Common myeloid progenitor, CD34-positive (primary cell): ENCODE results near the gene BNIP5.

Experiments
- CTCF ChIA-PET: fragments of 350-600 bp; sonication (Branson Sonifier 250); formaldehyde crosslinking; loops from one replicate; lab custom pipeline; 2021; ENCODE audit warnings: antibody characterized with exemption; lab: Charles Lee
- POLR2A ChIA-PET: fragments of 350-600 bp; sonication (Branson Sonifier 250); formaldehyde crosslinking; loops from one replicate; lab custom pipeline; 2021; ENCODE audit warnings: antibody characterized with exemption; lab: Charles Lee
- DNase-seq, 3 donors: peaks; one replicate each; pipeline versions ENCODE4 v3.0.0 to v3.0.0-alpha.2; 2013
- H3K27ac ChIP-seq, 2 experiments: 1 replicate in 1 of 2; 2 replicates in 1 of 2; pipeline ENCODE4 v1.7.0; 2013; ENCODE audit warnings: inconsistent platforms in 2 of 2, low read length in 2 of 2, mild to moderate bottlenecking in 2 of 2, low read depth in 1 of 2, moderate library complexity in 1 of 2; ENCODE audit not compliant: severe bottlenecking in 2 of 2, insufficient read depth in 1 of 2, poor library complexity in 1 of 2
- H3K27me3 ChIP-seq, 5 experiments: replicated peaks in 2 of 5; 1 replicate in 3 of 5; 2 replicates in 2 of 5; pipeline versions ENCODE4 v1.6.1 to v1.7.0; 2013; ENCODE audit warnings: low read length in 4 of 5, mild to moderate bottlenecking in 2 of 5, moderate library complexity in 2 of 5, inconsistent platforms in 1 of 5; ENCODE audit not compliant: insufficient read depth in 5 of 5, control insufficient read depth in 4 of 5
- H3K36me3 ChIP-seq, 4 experiments: 1 replicate in 2 of 4; 2 replicates in 2 of 4; pipeline versions ENCODE4 v1.6.1 to v1.7.0; 2013; ENCODE audit warnings: low read length in 3 of 4, control low read depth in 1 of 4, mild to moderate bottlenecking in 1 of 4; ENCODE audit not compliant: control insufficient read depth in 4 of 4, insufficient read depth in 4 of 4
- H3K4me1 ChIP-seq, 4 experiments: 1 replicate in 3 of 4; 2 replicates in 1 of 4; pipeline versions ENCODE4 v1.6.1 to v1.7.1; 2013; ENCODE audit warnings: low read length in 3 of 4, mild to moderate bottlenecking in 3 of 4, control low read depth in 1 of 4, inconsistent platforms in 1 of 4, moderate library complexity in 1 of 4; ENCODE audit not compliant: control insufficient read depth in 4 of 4, insufficient read depth in 4 of 4; ENCODE audit errors: control extremely low read depth in 1 of 4
- H3K4me3 ChIP-seq, 7 experiments: 1 replicate in 4 of 7; 2 replicates in 3 of 7; pipeline versions ENCODE4 v1.5.1 to v1.7.0; 2013; ENCODE audit warnings: mild to moderate bottlenecking in 7 of 7, low read length in 6 of 7, moderate library complexity in 6 of 7, inconsistent platforms in 2 of 7, low read depth in 2 of 7, control low read depth in 1 of 7; ENCODE audit not compliant: insufficient read depth in 4 of 7, control insufficient read depth in 1 of 7; ENCODE audit errors: extremely low read depth in 1 of 7
- H3K9me3 ChIP-seq, 5 experiments: 1 replicate in 4 of 5; 2 replicates in 1 of 5; pipeline versions ENCODE4 v1.6.1 to v1.7.1; 2013; ENCODE audit warnings: low read length in 4 of 5, mild to moderate bottlenecking in 2 of 5, inconsistent platforms in 1 of 5, low read depth in 1 of 5, moderate library complexity in 1 of 5; ENCODE audit not compliant: control insufficient read depth in 4 of 5, insufficient read depth in 2 of 5; ENCODE audit errors: control extremely low read depth in 1 of 5
- WGBS: methylation state at CpG from one replicate; pipeline ENCODE4 v1.1.5; 2013; ENCODE audit not compliant: insufficient coverage; 5-methylcytosine and 5-hydroxymethylcytosine counted together

BNIP5 gene

DNA sequence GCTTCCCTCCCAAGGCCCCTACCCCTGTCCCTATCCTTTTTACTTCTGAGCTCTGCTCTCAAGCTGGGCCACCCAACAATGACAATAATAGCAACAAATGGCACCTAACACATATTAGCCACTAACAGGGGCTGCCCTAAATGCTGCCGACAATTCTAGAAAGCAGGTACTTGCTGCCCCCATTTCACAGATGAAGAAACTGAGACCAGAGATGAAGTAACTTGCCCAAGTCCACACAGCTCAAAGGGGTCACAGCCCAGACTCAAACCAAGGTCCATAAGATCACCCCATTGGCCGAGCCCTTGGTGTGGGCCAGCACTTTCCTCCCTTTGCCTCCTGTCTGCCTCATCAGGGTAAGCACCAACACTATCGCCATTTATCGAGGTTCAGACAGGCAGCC, 12.0 kb downstream of the BNIP5 start:
- Histone ChIP-seq H3K27ac (no peak overlapping the region), H3K4me3 (no peak overlapping the region), H3K9me3 (no peaks in the 10 kb centered on the region), H3K36me3 (no peaks in the 10 kb centered on the region), H3K27me3 (peaks cover 0 to 1% (median 0%) of the 10 kb centered on the region in 5 experiments), H3K4me1 (peaks cover 0 to 4% (median 1%) of the 10 kb centered on the region in 4 experiments)
- ChIA-PET POLR2A (no interaction called here), CTCF (interaction anchor here (0.8 to 1.7 kb wide), 5 partner anchors 10 to 36 kb away, joined by 3 to 4 read pairs (median 3); no protein-coding TSS in a partner anchor)
- 100% methylated on average over 2 of the region's 4 CpGs for WGBS
- DNase-seq = no peak

DNA sequence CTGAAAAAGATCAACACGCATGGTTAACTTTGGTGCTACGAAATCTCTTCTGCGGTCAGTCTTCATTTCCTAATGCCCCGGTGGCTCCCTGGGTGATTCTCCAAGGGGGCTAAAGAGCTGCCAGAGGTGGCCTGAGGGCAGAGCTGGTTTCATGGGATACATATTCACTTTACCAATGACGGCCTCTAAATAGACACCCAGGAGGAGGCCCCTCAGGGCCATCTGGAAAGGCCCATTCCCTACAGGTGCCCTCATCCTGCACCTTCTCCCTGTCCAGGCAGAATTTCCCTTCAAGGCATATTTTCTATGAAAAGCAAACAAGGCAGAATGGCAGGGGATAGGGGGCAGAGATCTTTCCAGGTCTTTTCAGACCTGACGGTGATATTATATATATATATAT, 12.5 kb downstream of the BNIP5 start:
- POLR2A ChIA-PET = no interaction called here
- Histone ChIP-seq H3K36me3 (no peaks in the 10 kb centered on the region), H3K9me3 (no peaks in the 10 kb centered on the region), H3K27ac (no peak overlapping the region), H3K27me3 (peaks cover 0 to 1% (median 0%) of the 10 kb centered on the region in 5 experiments), H3K4me1 (peaks cover 0 to 4% (median 1%) of the 10 kb centered on the region in 4 experiments), H3K4me3 (no peak overlapping the region)
- CTCF ChIA-PET = interaction anchor here (0.8 to 1.7 kb wide), 4 partner anchors 11 to 19 kb away, joined by 3 to 4 read pairs (median 4); no protein-coding TSS in a partner anchor
- DNase-seq = no peak
- 91% methylated on average over 5 of the region's 6 CpGs for WGBS

DNA sequence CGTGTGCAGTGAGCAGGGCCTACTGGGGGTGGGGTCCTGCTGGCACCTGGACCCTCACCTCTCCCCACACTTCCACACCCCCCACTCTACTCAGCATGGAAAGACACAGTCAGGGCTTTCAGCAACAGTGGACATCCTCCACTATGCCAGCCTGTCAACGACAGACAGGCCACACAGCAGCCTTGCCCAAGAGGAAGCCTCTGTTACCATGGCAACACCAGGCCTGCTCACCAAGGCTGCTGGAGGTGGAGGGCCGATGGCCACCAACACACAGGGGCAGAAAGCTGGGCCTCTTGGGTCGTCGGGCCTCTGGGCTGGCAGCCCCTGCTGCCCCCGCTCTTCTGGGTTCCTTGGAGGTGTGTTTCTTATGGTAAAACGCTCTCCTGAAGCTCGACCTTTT, 13.6 kb downstream of the BNIP5 start:
- WGBS = 88% methylated on average over 5 of the region's 8 CpGs

DNA sequence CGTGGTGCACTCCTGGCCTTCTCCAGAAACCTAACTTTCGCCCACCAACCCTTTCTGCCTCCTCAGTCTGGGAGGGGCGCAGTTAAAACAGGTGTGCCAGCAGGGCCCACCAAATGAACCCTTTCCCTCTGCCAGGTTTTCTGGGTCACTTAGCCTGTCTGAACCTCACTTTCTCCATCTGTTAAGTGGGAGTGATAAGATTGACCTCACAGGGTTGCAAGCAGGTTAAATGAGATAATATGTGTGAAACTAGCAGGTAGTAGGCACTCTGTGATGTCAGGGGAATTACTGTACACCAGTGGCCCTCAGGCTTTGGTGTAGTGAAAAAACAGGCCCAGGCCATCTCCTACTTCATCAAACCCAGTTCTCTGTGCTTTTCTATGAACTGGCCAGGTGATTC, 14.1 kb downstream of the BNIP5 start:
- no peak for DNase-seq
- no peaks in the 10 kb centered on the region for H3K9me3 ChIP-seq
- peaks cover 0 to 1% (median 0%) of the 10 kb centered on the region in 5 experiments for H3K27me3 ChIP-seq
- CTCF ChIA-PET = interaction anchor here (2.0 kb wide), 1 partner anchor 18 kb away, joined by 6 read pairs; no protein-coding TSS in a partner anchor
- peaks cover 0 to 4% (median under 1%) of the 10 kb centered on the region in 4 experiments for H3K4me1 ChIP-seq
- H3K36me3 ChIP-seq = no peaks in the 10 kb centered on the region
- no peak overlapping the region for H3K27ac ChIP-seq
- no peak overlapping the region for H3K4me3 ChIP-seq
- POLR2A ChIA-PET = no interaction called here
- 100% methylated on average over 1 of the region's 3 CpGs for WGBS

More for the DNA sequence above, 13.6 kb downstream of the BNIP5 start:
- Histone ChIP-seq H3K36me3 (no peaks in the 10 kb centered on the region), H3K4me3 (no peak overlapping the region), H3K4me1 (peaks cover 0 to 4% (median 1%) of the 10 kb centered on the region in 4 experiments), H3K27me3 (peaks cover 0 to 1% (median 0%) of the 10 kb centered on the region in 5 experiments), H3K27ac (no peak overlapping the region), H3K9me3 (no peaks in the 10 kb centered on the region)
- DNase-seq = no peak
- ChIA-PET POLR2A (no interaction called here), CTCF (interaction anchor here (1.7 kb wide), 1 partner anchor 11 kb away, joined by 4 read pairs; no protein-coding TSS in a partner anchor)

DNA sequence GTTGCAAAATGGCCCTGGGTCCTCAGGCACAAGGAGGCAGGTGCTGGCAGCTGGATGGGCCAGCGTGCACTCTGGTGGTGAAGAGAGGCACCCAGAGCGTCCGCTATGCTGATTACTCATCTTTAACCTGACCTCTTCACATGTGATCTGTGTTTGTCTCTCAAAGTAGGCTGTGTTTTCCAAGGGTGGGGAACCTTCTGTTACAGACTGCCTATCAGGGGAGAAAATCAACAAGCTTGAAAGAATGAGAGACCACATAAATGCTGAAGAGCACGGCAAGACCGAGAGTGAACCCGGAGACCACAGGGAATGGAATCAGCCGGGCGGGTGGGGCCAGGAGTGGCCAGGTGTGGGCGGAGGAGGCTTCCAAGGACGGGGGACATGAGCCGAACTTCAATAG, 16.2 kb downstream of the BNIP5 start:
- Histone ChIP-seq H3K9me3 (no peaks in the 10 kb centered on the region), H3K27ac (no peak overlapping the region), H3K4me3 (no peak overlapping the region), H3K4me1 (no peaks in the 10 kb centered on the region), H3K36me3 (no peaks in the 10 kb centered on the region), H3K27me3 (no peaks in the 10 kb centered on the region)
- no peak for DNase-seq
- ChIA-PET POLR2A (no interaction called here), CTCF (interaction anchor here (2.0 to 3.5 kb wide), 2 partner anchors 8 to 20 kb away, joined by 6 to 10 read pairs; no protein-coding TSS in a partner anchor)
- 100% methylated on average over 11 of the region's 11 CpGs for WGBS

DNA sequence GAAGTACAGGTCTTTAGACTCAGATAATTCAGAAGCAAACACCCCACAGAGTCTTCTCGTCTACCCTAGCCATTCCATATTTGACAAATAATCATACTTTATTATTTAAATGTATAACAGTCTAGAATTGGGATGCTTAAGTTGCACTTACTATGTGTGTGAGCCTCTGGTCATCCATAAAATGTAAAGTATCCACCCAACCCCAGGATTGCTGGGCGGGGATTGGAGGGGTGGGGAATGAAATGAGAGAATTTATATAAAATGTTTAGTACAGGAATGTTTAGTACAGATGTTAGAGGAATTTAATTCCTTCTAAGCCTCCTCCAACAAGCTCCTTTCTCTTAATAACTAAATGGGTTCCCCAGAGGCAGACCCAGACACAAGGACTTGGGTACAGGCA, 16.9 kb downstream of the BNIP5 start:
- no peaks in the 10 kb centered on the region for H3K9me3 ChIP-seq
- no peaks in the 10 kb centered on the region for H3K36me3 ChIP-seq
- H3K4me3 ChIP-seq = no peak overlapping the region
- H3K27me3 ChIP-seq = no peaks in the 10 kb centered on the region
- POLR2A ChIA-PET = no interaction called here
- no CpG with 5 or more reads among the region's 2 CpGs for WGBS
- H3K4me1 ChIP-seq = no peaks in the 10 kb centered on the region
- DNase-seq = no peak
- CTCF ChIA-PET = interaction anchor here (1.0 to 3.5 kb wide), 5 partner anchors 9 to 21 kb away, joined by 3 to 10 read pairs (median 7); no protein-coding TSS in a partner anchor
- no peak overlapping the region for H3K27ac ChIP-seq

DNA sequence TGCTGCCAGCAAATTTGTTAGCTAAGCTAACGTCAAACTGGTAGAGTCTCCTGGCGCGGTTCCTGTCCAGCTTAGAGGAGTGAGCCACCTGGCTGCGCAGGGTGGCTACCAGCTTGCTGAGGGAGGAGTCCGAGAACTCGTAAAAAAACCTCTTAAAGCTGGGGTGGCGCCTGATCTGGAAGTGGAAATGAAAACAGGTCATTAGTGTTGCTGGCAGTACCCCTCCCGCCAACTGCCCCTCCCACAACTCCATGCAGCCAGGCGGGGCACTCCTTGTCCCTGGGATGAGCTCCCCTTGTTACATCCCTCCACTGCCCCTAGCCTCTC, 17.3 kb downstream of the BNIP5 start:
- Histone ChIP-seq H3K27me3 (no peaks in the 10 kb centered on the region), H3K27ac (no peak overlapping the region), H3K4me1 (no peaks in the 10 kb centered on the region), H3K36me3 (no peaks in the 10 kb centered on the region), H3K9me3 (no peaks in the 10 kb centered on the region), H3K4me3 (no peak overlapping the region)
- ChIA-PET CTCF (interaction anchor here (0.5 to 3.5 kb wide), 7 partner anchors 9 to 42 kb away, joined by 3 to 10 read pairs (median 4); no protein-coding TSS in a partner anchor), POLR2A (interaction anchor here (0.5 kb wide), 1 partner anchor 19 kb away, joined by 3 read pairs; no protein-coding TSS in a partner anchor)
- DNase-seq = no peak
- WGBS = 98% methylated on average over 9 of the region's 9 CpGs
